Posterior vena cava (tissue), 2 donors: ENCODE data around the gene BICRAL. TPM values are rescaled to one million over a fixed set of nuclear protein-coding genes. Genes with fewer than 3 reads are reported as not detected.
"Not testable (repeated sequence)": the region's sequence is repeated elsewhere in the genome, so short reads cannot be mapped to it uniquely, and the experiment has no call there.

Source experiments
- DNase-seq: peaks from one replicate; pipeline ENCODE4 v3.0.0-alpha.2; 2020; ENCODE audit warnings: low spot score
- intact Hi-C, 2 donors: fragments of 100-400 bp; cut with DNase I; formaldehyde crosslinking; loops; one replicate each; pipeline versions ENCODE4 v1.14.1 to v1.14.2; 2022 to 2023
- total RNA-seq, 2 donors: library from RNA; stranded (reverse); fragmentation: NEBNext Ultra II Directional; extraction: Animal tissue kit (Norgen Biotek cat#: 25700); gene quantifications; one replicate each; pipeline ENCODE4 v1.2.1, GENCODE V29; 2021
- donor health status: DM: yes; HTN: yes; CAD: no.
- donor health status: DM: yes; HTN: yes; CAD: no.

Gene BICRAL
- total RNA-seq, 2 donors from 2014 or later: 16.9 to 18.5 TPM

- intact Hi-C loops: loop anchor here in 1 of 2 donors (5.0 kb wide), 1 partner anchor 38 kb away; the partner anchor contains the start of gene TBCC
- DNase-seq: no peak
Measured at GRCh38 chr6:42784717-42785498, 3.1 kb downstream of the BICRAL start.

GRCh38 chr6:42786525-42786985 is 4.7 kb downstream of the BICRAL start:
- DNase-seq: no peak
- intact Hi-C loops: no loop called here

GRCh38 chr6:42787063-42787472 is 5.2 kb downstream of the BICRAL start:
- intact Hi-C loops: no loop called here
- no peak for DNase-seq

GRCh38 chr6:42788671-42789070 is 6.8 kb downstream of the BICRAL start:
- intact Hi-C loops: no loop called here
- DNase-seq: no peak

GRCh38 chr6:42790549-42791181 is 8.8 kb downstream of the BICRAL start:
- intact Hi-C loops: no loop called here
- DNase-seq: no peak

GRCh38 chr6:42791706-42792320 is 10.0 kb downstream of the BICRAL start:
- no peak for DNase-seq
- intact Hi-C loops: no loop called here

GRCh38 chr6:42795651-42796050 is 13.8 kb downstream of the BICRAL start:
- DNase-seq: no peak
- intact Hi-C loops: no loop called here

GRCh38 chr6:42796171-42796570 is 14.3 kb downstream of the BICRAL start:
- no peak for DNase-seq
- intact Hi-C loops: no loop called here

GRCh38 chr6:42797696-42798095 is 15.8 kb downstream of the BICRAL start:
- intact Hi-C loops, DNase-seq: not testable (repeated sequence)

GRCh38 chr6:42805297-42805861 is 23.5 kb downstream of the BICRAL start:
- DNase-seq: no peak
- intact Hi-C loops: no loop called here

- DNase-seq, intact Hi-C loops: not testable (repeated sequence)
Measured at GRCh38 chr6:42806359-42806758, 24.5 kb downstream of the BICRAL start.

- intact Hi-C loops: no loop called here
- DNase-seq: no peak
Measured at GRCh38 chr6:42808492-42809483, 26.9 kb downstream of the BICRAL start.

GRCh38 chr6:42813074-42813645 is 31.3 kb downstream of the BICRAL start:
- DNase-seq: no peak
- intact Hi-C loops: no loop called here

- DNase-seq: no peak
- intact Hi-C loops: no loop called here
Measured at GRCh38 chr6:42813906-42814444, 32.1 kb downstream of the BICRAL start.

- DNase-seq, intact Hi-C loops: not testable (repeated sequence)
Measured at GRCh38 chr6:42815726-42816125, 33.9 kb downstream of the BICRAL start.

- no peak for DNase-seq
- intact Hi-C loops: no loop called here
Measured at GRCh38 chr6:42817907-42818306, 36.1 kb downstream of the BICRAL start.

GRCh38 chr6:42818416-42818815 is 36.6 kb downstream of the BICRAL start:
- intact Hi-C loops: no loop called here
- no peak for DNase-seq

GRCh38 chr6:42818878-42819277 is 37.0 kb downstream of the BICRAL start:
- DNase-seq: no peak
- intact Hi-C loops: no loop called here
